Measurements from ENCODE around the gene KIFBP.

DNA sequence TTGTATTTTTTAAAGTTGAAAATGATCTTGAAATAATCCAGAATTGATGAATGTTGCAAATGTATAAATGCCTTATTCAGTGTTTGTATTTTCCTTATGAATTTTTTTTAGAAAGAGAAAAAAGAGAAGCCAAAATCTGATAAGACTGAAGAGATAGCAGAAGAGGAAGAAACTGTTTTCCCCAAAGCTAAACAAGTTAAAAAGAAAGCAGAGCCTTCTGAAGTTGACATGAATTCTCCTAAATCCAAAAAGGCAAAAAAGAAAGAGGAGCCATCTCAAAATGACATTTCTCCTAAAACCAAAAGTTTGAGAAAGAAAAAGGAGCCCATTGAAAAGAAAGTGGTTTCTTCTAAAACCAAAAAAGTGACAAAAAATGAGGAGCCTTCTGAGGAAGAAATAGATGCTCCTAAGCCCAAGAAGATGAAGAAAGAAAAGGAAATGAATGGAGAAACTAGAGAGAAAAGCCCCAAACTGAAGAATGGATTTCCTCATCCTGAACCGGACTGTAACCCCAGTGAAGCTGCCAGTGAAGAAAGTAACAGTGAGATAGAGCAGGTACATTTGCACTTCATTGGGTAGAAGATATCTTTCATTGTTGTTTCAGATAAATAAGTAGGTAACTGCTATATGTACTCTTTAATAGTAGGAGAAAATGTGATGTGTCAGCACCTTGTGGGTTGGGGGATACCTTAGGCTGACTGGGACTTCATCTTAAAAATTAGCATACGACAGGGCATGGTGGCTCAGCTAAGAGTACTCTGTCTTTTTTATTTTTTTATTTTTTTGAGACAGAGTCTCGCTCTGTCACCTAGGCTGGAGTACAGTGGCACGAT, 28.7 kb upstream of the KIFBP start:
- TF ChIP-seq EZH2phosphoT487 (IDR thresholded peaks at IDR 0.05; ENCODE audit: borderline replicate concordance) (no peak), CTCF (conservative IDR thresholded peaks at IDR 0.05; ENCODE audit: low read length) (no peak)

Measured in Loucy (cell line).